SK-N-DZ (cell line): ENCODE data around the gene ELK1.
"Not testable (repeated sequence)": the region's sequence is repeated elsewhere in the genome, so short reads cannot be mapped to it uniquely, and the experiment has no call there.

Source experiments
- DNase-seq: peaks from one replicate; pipeline ENCODE4 v3.0.0-alpha.2; 2015; ENCODE audit warnings: low spot score
- small RNA-seq, 2 experiments: library from RNA; depleted of rRNA; stranded (forward); fragments of <200 nt; gene quantifications; one replicate each; pipeline ENCODE3, GENCODE V24; 2014

The ELK1 gene

GRCh38 chrX:47612418-47612817 lies 37.9 kb downstream of the ELK1 start:
- DNase-seq, result no peak

GRCh38 chrX:47611926-47612325 lies 38.4 kb downstream of the ELK1 start:
- no peak for DNase-seq

- DNase-seq, result no peak
These were observed 38.9 kb downstream of the ELK1 start for GRCh38 chrX:47611489-47611888.

GRCh38 chrX:47610511-47610910 lies 39.9 kb downstream of the ELK1 start:
- no peak for DNase-seq

- DNase-seq, result no peak
These were observed 42.1 kb downstream of the ELK1 start for GRCh38 chrX:47608130-47608810.

- no peak for DNase-seq
These were observed 43.3 kb downstream of the ELK1 start for GRCh38 chrX:47607091-47607490.

GRCh38 chrX:47605024-47605423 lies 45.3 kb downstream of the ELK1 start:
- DNase-seq, result no peak

GRCh38 chrX:47603125-47603524 lies 47.2 kb downstream of the ELK1 start:
- DNase-seq, result not testable (repeated sequence)

- DNase-seq, result no peak
These were observed 53.1 kb downstream of the ELK1 start for GRCh38 chrX:47597222-47597621.

GRCh38 chrX:47596256-47596655 lies 54.1 kb downstream of the ELK1 start:
- no peak for DNase-seq

- DNase-seq, result no peak
These were observed 54.6 kb downstream of the ELK1 start for GRCh38 chrX:47595716-47596251.

GRCh38 chrX:47593522-47593921 lies 56.8 kb downstream of the ELK1 start:
- DNase-seq, result no peak

- no peak for DNase-seq
These were observed 59.4 kb downstream of the ELK1 start for GRCh38 chrX:47590984-47591383.

GRCh38 chrX:47587906-47588735 lies 62.2 kb downstream of the ELK1 start:
- DNase-seq, result no peak

GRCh38 chrX:47587091-47587891 lies 63.1 kb downstream of the ELK1 start:
- no peak for DNase-seq

- no peak for DNase-seq
These were observed 64.1 kb downstream of the ELK1 start for GRCh38 chrX:47586043-47586787.

Small RNA genes within 50 kb of the gene (small RNA-seq; reads per million reads assigned to genes)
- gene MIR4769, result 0 reads per million in 2 experiments
